SH-SY5Y (cell line): ENCODE measurements around the gene OPALIN.

Experiments used
- GATA2 ChIP-seq: IDR thresholded peaks from 2 replicates; pipeline ENCODE4 v1.6.1; 2011; ENCODE audit warnings: mild to moderate bottlenecking, low read depth, low read length
- GATA3 ChIP-seq: IDR thresholded peaks from 2 replicates; pipeline ENCODE4 v1.6.1; 2011; ENCODE audit warnings: low read depth, mild to moderate bottlenecking, low read length, moderate library complexity

DNA sequence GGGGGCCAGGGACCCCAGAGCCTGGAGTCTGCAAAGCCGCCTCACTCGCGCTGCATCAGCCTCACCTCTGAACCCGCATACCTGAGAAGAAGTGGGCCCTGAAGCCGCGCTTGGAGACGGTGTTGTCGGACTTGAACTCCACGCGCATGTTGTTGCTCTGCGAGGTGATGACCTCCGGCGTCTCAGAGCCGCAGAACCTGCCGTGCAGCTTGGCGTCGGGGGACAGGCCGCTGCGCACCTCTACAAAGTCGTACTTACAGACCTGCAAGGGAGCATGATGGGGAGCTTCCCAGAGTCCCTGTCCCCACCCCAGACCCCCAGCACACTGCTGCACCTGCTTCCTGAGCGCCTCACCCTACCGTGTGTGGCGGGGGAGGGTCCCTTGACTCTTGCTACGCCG, 25.7 kb upstream of the OPALIN start:
- TF ChIP-seq GATA3 (no peak), GATA2 (no peak)
